ENCODE measurements around the gene HIVEP3.

Gene HIVEP3

GRCh38 chr1:41500781-41501518 lies 417.8 kb downstream of the HIVEP3 start:
- no peaks in the 10 kb centered on the region for H3K9me3 ChIP-seq (replicated peaks in 1 of 11)
- peaks cover 8 to 14% (median 11%) of the 10 kb centered on the region in 11 experiments; a peak in 21 of 22 replicates for H3K27me3 ChIP-seq
- no peak overlapping the region for H3K4me2 ChIP-seq
- H3K9ac ChIP-seq, result no peak overlapping the region
- H4K20me1 ChIP-seq, result peaks cover 0 to 15% (median 0%) of the 10 kb centered on the region in 11 experiments; a peak in 4 of 22 replicates
- H3K27ac ChIP-seq, result no peak overlapping the region
- no peak for TF ChIP-seq Cebpa-rat (IDR thresholded peaks at IDR 0.05)
- peaks cover 12 to 59% (median 41%) of the 10 kb centered on the region in 10 experiments; a peak in 19 of 20 replicates for H3K4me1 ChIP-seq
- H3K36me3 ChIP-seq, result no peaks in the 10 kb centered on the region
- H3K4me3 ChIP-seq, result no peak overlapping the region

DNA sequence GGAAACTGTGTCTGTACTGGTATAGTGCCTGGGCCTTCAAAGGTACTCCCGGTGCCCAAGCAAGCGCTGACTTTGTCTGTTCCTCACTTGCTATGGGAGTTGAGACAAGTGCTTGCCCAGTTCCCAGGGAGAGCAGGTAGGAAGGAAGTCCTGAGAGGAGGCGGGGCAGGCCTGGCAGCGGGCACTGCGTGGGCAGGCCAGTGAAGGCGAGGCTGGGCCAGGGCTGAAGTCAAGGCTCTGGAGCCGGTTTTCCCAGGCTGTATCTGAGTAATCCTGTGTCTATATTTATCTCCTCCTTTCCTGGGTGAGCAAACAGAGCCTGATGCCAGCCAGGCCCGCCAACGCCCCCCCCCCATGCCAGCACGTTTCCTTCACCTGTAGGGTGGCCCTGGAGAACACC lies 418.3 kb downstream of the HIVEP3 start:
- Histone ChIP-seq H3K36me3 (no peaks in the 10 kb centered on the region), H3K27ac (no peak overlapping the region), H3K4me1 (peaks cover 17 to 64% (median 47%) of the 10 kb centered on the region in 10 experiments; a peak in 19 of 20 replicates), H4K20me1 (peaks cover 0 to 11% (median 0%) of the 10 kb centered on the region in 11 experiments; a peak in 2 of 22 replicates), H3K27me3 (peaks cover 13 to 19% (median 17%) of the 10 kb centered on the region in 11 experiments), H3K9me3 (replicated peaks in 1 of 11) (no peaks in the 10 kb centered on the region), H3K9ac (no peak overlapping the region), H3K4me3 (no peak overlapping the region), H3K4me2 (no peak overlapping the region; a peak in 1 of 22 replicates)
- no peak for TF ChIP-seq Cebpa-rat (IDR thresholded peaks at IDR 0.05)

DNA sequence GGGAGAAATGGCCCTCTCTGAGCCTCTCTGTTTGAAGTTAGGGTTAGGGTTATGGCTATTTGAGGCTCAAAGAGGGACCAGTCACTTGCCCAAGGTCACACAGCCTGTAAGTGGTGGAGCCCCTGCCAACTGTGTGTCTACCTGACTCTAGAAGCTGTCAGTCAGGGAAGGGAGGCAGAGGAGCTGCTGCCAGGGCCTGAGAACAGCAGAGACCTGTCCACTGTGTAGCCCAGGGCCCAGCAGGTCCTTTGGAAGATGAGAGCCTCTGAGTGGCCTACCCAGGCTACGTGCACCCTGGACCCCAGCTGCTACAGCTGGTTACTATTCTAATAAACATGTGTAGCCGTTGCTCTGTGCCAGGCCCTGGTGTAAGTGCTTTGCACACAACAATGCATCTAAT lies 419.1 kb downstream of the HIVEP3 start:
- Histone ChIP-seq H3K36me3 (no peaks in the 10 kb centered on the region), H3K4me2 (peak overlapping the region in 5 of 11 experiments; percentile 64 to 73 (median 71); a peak in 5 of 22 replicates), H4K20me1 (peaks cover 0 to 13% (median 0%) of the 10 kb centered on the region in 11 experiments; a peak in 2 of 22 replicates), H3K27ac (no peak overlapping the region), H3K4me1 (peaks cover 17 to 65% (median 49%) of the 10 kb centered on the region in 10 experiments; a peak in 19 of 20 replicates), H3K9me3 (replicated peaks in 1 of 11) (no peaks in the 10 kb centered on the region), H3K4me3 (no peak overlapping the region), H3K9ac (no peak overlapping the region), H3K27me3 (peaks cover 16 to 25% (median 21%) of the 10 kb centered on the region in 11 experiments)
- no peak for TF ChIP-seq Cebpa-rat (IDR thresholded peaks at IDR 0.05)

- H3K4me3 ChIP-seq, result no peak overlapping the region
- H3K36me3 ChIP-seq, result no peaks in the 10 kb centered on the region
- no peak for TF ChIP-seq Cebpa-rat (IDR thresholded peaks at IDR 0.05)
- 0 out of 22 replicates have a peak overlapping the region, but pooled peaks of 1 of the 11 experiments have one; percentile 1 for H3K9ac ChIP-seq
- H3K27ac ChIP-seq, result no peak overlapping the region
- peaks cover 0 to 7% (median 0%) of the 10 kb centered on the region in 11 experiments; a peak in 3 of 22 replicates for H4K20me1 ChIP-seq
- peak overlapping the region; percentile 13 to 73 (median 64); a peak in 19 of 22 replicates for H3K4me2 ChIP-seq
- peaks cover 16 to 25% (median 21%) of the 10 kb centered on the region in 11 experiments for H3K27me3 ChIP-seq
- no peaks in the 10 kb centered on the region for H3K9me3 ChIP-seq (replicated peaks in 1 of 11)
- H3K4me1 ChIP-seq, result peaks cover 13 to 57% (median 42%) of the 10 kb centered on the region in 10 experiments; a peak in 19 of 20 replicates
Observed at GRCh38 chr1:41498804-41499203, 419.9 kb downstream of the HIVEP3 start.

DNA sequence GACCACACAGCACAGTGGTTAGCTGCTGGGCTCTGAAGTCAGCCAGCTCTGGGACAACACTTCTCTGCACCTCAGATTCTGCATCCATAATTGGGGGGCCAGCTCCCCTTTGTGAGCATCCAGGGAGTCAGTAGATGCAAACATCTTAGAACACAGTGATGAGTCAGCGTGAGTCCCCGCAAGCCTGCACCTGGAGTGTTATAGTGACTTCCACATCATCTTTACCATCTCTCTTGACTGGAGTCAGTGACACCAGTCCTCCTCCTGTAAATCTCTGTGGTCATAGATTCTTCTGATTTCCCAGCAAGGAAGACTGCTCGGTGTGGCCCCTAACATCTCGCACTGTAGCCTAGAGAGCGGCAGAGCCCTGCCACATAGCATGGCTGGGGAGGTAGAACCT lies 420.3 kb downstream of the HIVEP3 start:
- Histone ChIP-seq H3K4me3 (no peak overlapping the region), H3K9me3 (replicated peaks in 1 of 11) (no peaks in the 10 kb centered on the region), H3K4me1 (peaks cover 13 to 53% (median 40%) of the 10 kb centered on the region in 10 experiments; a peak in 19 of 20 replicates), H3K4me2 (peak overlapping the region; percentile 13 to 73 (median 64); a peak in 20 of 22 replicates), H3K27ac (no peak overlapping the region), H3K9ac (0 out of 22 replicates have a peak overlapping the region, but pooled peaks of 1 of the 11 experiments have one; percentile 1), H4K20me1 (peaks cover 0 to 7% (median 0%) of the 10 kb centered on the region in 11 experiments; a peak in 3 of 22 replicates), H3K27me3 (peaks cover 16 to 25% (median 21%) of the 10 kb centered on the region in 11 experiments), H3K36me3 (no peaks in the 10 kb centered on the region)
- TF ChIP-seq Cebpa-rat (IDR thresholded peaks at IDR 0.05), result no peak

DNA sequence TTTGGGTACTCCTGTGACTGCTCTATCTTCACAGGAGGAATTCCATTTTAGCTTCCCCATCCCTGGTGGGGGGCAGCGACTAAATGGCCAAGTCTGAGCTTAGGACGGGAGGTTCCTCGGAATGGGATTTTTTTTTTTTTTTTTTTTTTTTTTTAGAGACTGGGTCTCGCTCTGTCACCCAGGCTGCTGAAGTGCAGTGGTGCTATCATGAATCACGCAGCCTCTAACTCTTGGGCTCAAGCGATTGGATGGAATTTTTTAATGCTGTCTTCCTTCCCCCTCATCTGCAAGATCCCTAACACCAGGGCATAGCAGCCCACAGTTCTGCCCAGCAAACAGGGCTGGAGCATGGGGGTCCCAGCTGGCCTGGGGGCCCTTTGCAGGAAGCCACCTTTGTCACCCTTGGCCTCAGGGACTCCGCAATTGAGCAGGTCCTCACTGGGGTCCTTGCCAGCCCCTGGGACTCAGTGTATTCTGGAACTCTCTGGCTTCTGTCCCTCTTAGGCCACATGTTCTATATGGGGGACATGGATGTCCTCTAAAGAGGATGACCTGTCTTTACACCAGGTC lies 421.2 kb downstream of the HIVEP3 start:
- Histone ChIP-seq H3K4me3 (no peak overlapping the region), H3K36me3 (no peaks in the 10 kb centered on the region)

DNA sequence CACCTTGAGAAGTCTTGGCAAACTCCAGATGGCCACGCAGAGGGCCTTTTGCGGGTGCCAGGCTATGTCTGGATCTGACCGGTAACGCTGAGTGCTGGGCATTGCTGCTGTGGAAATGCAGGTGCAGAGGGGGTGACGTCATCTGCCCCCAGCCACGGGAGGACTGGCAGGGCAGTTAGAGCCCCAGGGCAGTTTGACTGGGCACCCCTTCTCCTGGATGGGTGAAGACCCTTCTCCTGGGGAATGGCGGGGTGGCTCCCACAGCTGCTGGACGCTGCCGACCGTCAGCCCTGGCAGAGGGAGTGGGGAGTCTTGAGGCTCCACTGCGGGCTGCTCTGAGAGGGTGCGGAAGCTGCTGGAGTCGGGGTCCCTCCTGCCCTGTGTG lies 421.7 kb downstream of the HIVEP3 start:
- Histone ChIP-seq H3K9ac (no peak overlapping the region; a peak in 1 of 22 replicates), H3K4me1 (peaks cover 13 to 48% (median 40%) of the 10 kb centered on the region in 10 experiments; a peak in 19 of 20 replicates), H3K27ac (peak overlapping the region in 3 of 11 experiments; percentile 74 to 81 (median 76); a peak in 2 of 22 replicates)

More for the DNA sequence above, 421.2 kb downstream of the HIVEP3 start:
- peaks cover 16 to 25% (median 21%) of the 10 kb centered on the region in 11 experiments for H3K27me3 ChIP-seq
- H3K9me3 ChIP-seq (replicated peaks in 1 of 11), result no peaks in the 10 kb centered on the region
- no peak for TF ChIP-seq Cebpa-rat (IDR thresholded peaks at IDR 0.05)
- H4K20me1 ChIP-seq, result peaks cover 0 to 7% (median 0%) of the 10 kb centered on the region in 11 experiments; a peak in 3 of 22 replicates
- H3K27ac ChIP-seq, result no peak overlapping the region
- H3K9ac ChIP-seq, result no peak overlapping the region
- peak overlapping the region in 7 of 11 experiments; percentile 91 to 99 (median 97); a peak in 9 of 22 replicates for H3K4me2 ChIP-seq
- H3K4me1 ChIP-seq, result peaks cover 13 to 48% (median 40%) of the 10 kb centered on the region in 10 experiments; a peak in 19 of 20 replicates

DNA sequence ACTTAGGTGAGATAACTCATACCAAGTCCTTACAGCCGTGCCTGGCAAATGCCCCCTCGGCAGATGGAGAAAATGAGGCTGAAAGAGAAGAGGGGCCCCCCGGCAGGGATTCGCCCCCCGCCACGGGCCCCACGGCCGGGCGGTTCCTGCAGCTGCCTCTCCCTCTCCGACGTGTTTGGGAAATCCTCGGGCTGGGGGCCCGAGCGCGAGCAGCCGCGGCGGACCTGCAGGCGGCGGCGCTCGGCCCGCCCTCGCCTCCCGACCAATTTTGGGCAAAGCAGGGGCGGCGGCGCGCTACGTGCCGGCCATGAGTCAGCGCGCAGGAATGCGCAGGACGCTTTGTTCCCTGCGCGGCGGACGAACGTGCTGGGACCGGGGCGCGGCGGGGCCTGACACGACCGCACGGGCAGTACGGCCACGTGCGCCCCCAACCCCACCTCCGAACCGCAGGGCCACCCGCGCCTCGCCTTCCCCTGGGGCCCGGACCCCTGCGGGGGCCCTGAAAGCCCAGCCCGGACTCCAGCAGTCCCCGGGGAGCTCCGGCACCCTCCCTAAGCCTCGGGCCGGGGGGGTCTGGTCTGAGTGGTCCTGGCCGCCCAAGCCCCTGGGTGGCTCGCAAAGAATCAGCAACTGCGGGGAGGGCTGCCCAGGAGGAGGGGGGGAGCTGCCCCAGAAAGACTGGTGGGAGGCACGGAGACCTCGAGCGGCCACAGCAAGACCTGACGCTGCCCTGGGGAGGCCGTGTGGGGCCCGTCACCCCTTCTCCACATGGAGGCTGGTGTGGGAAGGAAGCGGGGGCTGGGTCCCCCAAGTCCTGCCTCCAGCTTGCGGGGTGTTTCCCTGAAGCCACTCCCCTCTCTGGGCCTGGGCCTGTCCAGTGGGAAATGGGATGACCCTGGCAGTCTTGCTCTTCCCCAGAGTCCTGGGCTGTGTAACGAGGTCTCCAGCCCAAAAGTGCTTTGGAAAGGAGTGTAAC lies 422.4 kb downstream of the HIVEP3 start:
- Histone ChIP-seq H3K4me3 (peak overlapping the region; percentile 44 to 70 (median 56)), H4K20me1 (peaks cover 0 to 7% (median 0%) of the 10 kb centered on the region in 11 experiments; a peak in 3 of 22 replicates), H3K9me3 (replicated peaks in 1 of 11) (no peaks in the 10 kb centered on the region), H3K27ac (peak overlapping the region in 10 of 11 experiments; percentile 41 to 82 (median 75); a peak in 20 of 22 replicates), H3K4me1 (peaks cover 13 to 48% (median 40%) of the 10 kb centered on the region in 10 experiments; a peak in 19 of 20 replicates), H3K27me3 (peaks cover 16 to 25% (median 21%) of the 10 kb centered on the region in 11 experiments), H3K4me2 (peak overlapping the region; percentile 90 to 99 (median 97)), H3K36me3 (no peaks in the 10 kb centered on the region), H3K9ac (peak overlapping the region; percentile 69 to 80 (median 74))
- no peak for TF ChIP-seq Cebpa-rat (IDR thresholded peaks at IDR 0.05)

More for the DNA sequence above, 421.7 kb downstream of the HIVEP3 start:
- Histone ChIP-seq H3K27me3 (peaks cover 16 to 25% (median 21%) of the 10 kb centered on the region in 11 experiments), H3K36me3 (no peaks in the 10 kb centered on the region), H4K20me1 (peaks cover 0 to 7% (median 0%) of the 10 kb centered on the region in 11 experiments; a peak in 3 of 22 replicates), H3K4me3 (no peak overlapping the region), H3K9me3 (replicated peaks in 1 of 11) (no peaks in the 10 kb centered on the region), H3K4me2 (peak overlapping the region; percentile 90 to 99 (median 97))
- no peak for TF ChIP-seq Cebpa-rat (IDR thresholded peaks at IDR 0.05)
